K562 (cell line): Measurements from ENCODE around the gene HPD. TPM values are rescaled to one million over a fixed set of nuclear protein-coding genes. Genes with fewer than 3 reads are reported as not detected.

Source experiments
- ARHGAP35 ChIP-seq: fragments of 450-650 bp; IDR thresholded peaks from 2 replicates; pipeline ENCODE4 v1.6.1; 2018; ENCODE audit not compliant: partially characterized antibody
- GTF2F1 ChIP-seq: IDR thresholded peaks from 2 replicates; pipeline ENCODE4 v1.6.1; 2011; ENCODE audit warnings: low read depth, low read length, improper control_type of control experiment
- HNRNPUL1 ChIP-seq: fragments of 200-400 bp; formaldehyde crosslinking; IDR thresholded peaks from 2 replicates; pipeline ENCODE4 v1.6.1; 2017; ENCODE audit warnings: low read length
- NCOR1 ChIP-seq: fragments of 450-650 bp; IDR thresholded peaks from 2 replicates; pipeline ENCODE4 v1.6.1; 2016; ENCODE audit warnings: mild to moderate bottlenecking, moderate library complexity
- POU5F1 ChIP-seq: fragments of 150-350 bp; IDR thresholded peaks from 2 replicates; pipeline ENCODE4 v1.6.1; 2014; ENCODE audit warnings: borderline replicate concordance, low read length, low read depth, mild to moderate bottlenecking; ENCODE audit not compliant: partially characterized antibody
- ZNF217 ChIP-seq: sonication (generic); formaldehyde crosslinking; IDR thresholded peaks from 2 replicates; pipeline ENCODE4 v1.8.0; 2022; ENCODE audit warnings: mild to moderate bottlenecking, missing genetic modification reagents
- polyA plus RNA-seq, 8 experiments: library from polyadenylated mRNA; depleted of rRNA in 4 of 8; stranded (reverse) in 5 of 8; unstranded in 3 of 8; fragments of >200 nt; fragmentation: Nextera tagmentation in 2 of 8; fragmentation: Illumina TruSeq in 1 of 8; extraction: Ambion mirVana in 2 of 8; extraction: Trizol in 1 of 8; gene quantifications; 2 replicates each; pipeline versions ENCODE4 v1.2.1 to v1.2.3, GENCODE V29; 2011 to 2014; ENCODE audit warnings: inconsistent platforms in 1 of 8, missing spikeins in 1 of 8
- total RNA-seq, 7 experiments: library from RNA; depleted of rRNA in 6 of 7; stranded (reverse); fragments of >200 nt in 6 of 7; fragmentation: Illumina TruSeq in 2 of 7; extraction: Trizol in 2 of 7; gene quantifications; 2 replicates each; pipeline versions ENCODE4 v1.2.1 to v1.2.3, GENCODE V29; 2011 to 2021; ENCODE audit warnings: low replicate concordance in 1 of 7
- TF ChIP-seq, protein P1 (sequence below): fragments of 250-450 bp; sonication (Bioruptor Pico); IDR thresholded peaks from 2 replicates; pipeline ENCODE4 v1.4.0; 2020
- TF ChIP-seq, protein P2 (sequence below): fragments of 250-450 bp; sonication (Bioruptor Pico); IDR thresholded peaks from 2 replicates; pipeline ENCODE4 v1.4.0; 2020; ENCODE audit warnings: borderline replicate concordance
- TF ChIP-seq, protein P3 (sequence below): fragments of 200-800 bp; sonication (Bioruptor generic); IDR thresholded peaks from 2 replicates; pipeline ENCODE4 v1.6.1; 2017; ENCODE audit warnings: missing genetic modification characterization, missing compliant biosample characterization

The HPD gene
- total and polyA plus RNA-seq, 9 of the 15 experiments (the other 6 are each of a cell fraction or from before 2014, with no cell fraction given): 0.06 to 0.29 (median 0.07) TPM; not detected in 4

DNA sequence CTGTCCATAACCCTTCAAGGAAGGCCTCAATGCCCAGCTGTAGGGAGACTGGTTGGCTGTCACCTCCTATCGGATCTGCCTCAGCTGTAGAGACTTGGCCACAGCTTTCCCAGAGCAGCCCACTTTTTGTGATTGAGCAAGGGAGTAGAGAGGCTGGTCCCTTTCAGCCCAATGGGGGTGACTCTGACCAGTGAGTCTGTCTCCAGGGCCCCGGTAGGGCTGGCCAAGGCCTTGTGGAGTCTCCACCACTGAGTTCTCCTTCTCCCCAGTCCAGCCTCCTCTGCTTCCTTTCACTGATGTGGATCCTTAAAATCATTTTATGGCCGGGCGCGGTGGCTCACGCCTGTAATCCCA is 14.5 kb upstream of the HPD start (continued):
- TF ChIP-seq, protein P1, sequence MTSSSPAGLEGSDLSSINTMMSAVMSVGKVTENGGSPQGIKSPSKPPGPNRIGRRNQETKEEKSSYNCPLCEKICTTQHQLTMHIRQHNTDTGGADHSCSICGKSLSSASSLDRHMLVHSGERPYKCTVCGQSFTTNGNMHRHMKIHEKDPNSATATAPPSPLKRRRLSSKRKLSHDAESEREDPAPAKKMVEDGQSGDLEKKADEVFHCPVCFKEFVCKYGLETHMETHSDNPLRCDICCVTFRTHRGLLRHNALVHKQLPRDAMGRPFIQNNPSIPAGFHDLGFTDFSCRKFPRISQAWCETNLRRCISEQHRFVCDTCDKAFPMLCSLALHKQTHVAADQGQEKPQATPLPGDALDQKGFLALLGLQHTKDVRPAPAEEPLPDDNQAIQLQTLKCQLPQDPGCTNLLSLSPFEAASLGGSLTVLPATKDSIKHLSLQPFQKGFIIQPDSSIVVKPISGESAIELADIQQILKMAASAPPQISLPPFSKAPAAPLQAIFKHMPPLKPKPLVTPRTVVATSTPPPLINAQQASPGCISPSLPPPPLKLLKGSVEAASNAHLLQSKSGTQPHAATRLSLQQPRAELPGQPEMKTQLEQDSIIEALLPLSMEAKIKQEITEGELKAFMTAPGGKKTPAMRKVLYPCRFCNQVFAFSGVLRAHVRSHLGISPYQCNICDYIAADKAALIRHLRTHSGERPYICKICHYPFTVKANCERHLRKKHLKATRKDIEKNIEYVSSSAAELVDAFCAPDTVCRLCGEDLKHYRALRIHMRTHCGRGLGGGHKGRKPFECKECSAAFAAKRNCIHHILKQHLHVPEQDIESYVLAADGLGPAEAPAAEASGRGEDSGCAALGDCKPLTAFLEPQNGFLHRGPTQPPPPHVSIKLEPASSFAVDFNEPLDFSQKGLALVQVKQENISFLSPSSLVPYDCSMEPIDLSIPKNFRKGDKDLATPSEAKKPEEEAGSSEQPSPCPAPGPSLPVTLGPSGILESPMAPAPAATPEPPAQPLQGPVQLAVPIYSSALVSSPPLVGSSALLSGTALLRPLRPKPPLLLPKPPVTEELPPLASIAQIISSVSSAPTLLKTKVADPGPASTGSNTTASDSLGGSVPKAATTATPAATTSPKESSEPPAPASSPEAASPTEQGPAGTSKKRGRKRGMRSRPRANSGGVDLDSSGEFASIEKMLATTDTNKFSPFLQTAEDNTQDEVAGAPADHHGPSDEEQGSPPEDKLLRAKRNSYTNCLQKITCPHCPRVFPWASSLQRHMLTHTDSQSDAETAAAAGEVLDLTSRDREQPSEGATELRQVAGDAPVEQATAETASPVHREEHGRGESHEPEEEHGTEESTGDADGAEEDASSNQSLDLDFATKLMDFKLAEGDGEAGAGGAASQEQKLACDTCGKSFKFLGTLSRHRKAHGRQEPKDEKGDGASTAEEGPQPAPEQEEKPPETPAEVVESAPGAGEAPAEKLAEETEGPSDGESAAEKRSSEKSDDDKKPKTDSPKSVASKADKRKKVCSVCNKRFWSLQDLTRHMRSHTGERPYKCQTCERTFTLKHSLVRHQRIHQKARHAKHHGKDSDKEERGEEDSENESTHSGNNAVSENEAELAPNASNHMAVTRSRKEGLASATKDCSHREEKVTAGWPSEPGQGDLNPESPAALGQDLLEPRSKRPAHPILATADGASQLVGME (CRISPR knock-in tag): no peak
- no peak for TF ChIP-seq GTF2F1
- TF ChIP-seq ARHGAP35: no peak
- TF ChIP-seq, protein P2, sequence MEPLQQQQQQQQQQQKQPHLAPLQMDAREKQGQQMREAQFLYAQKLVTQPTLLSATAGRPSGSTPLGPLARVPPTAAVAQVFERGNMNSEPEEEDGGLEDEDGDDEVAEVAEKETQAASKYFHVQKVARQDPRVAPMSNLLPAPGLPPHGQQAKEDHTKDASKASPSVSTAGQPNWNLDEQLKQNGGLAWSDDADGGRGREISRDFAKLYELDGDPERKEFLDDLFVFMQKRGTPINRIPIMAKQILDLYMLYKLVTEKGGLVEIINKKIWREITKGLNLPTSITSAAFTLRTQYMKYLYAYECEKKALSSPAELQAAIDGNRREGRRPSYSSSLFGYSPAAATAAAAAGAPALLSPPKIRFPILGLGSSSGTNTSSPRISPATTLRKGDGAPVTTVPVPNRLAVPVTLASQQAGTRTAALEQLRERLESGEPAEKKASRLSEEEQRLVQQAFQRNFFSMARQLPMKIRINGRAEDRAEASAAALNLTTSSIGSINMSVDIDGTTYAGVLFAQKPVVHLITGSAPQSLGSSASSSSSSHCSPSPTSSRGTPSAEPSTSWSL (CRISPR knock-in tag): no peak
- no peak for TF ChIP-seq ZNF217 (CRISPR knock-in tag)
- TF ChIP-seq NCOR1: no peak
- TF ChIP-seq, protein P3, sequence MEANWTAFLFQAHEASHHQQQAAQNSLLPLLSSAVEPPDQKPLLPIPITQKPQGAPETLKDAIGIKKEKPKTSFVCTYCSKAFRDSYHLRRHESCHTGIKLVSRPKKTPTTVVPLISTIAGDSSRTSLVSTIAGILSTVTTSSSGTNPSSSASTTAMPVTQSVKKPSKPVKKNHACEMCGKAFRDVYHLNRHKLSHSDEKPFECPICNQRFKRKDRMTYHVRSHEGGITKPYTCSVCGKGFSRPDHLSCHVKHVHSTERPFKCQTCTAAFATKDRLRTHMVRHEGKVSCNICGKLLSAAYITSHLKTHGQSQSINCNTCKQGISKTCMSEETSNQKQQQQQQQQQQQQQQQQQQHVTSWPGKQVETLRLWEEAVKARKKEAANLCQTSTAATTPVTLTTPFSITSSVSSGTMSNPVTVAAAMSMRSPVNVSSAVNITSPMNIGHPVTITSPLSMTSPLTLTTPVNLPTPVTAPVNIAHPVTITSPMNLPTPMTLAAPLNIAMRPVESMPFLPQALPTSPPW (CRISPR knock-in tag): no peak
- TF ChIP-seq HNRNPUL1: no peak
- no peak for TF ChIP-seq POU5F1
